ENCODE data around the gene CCM2.

DNA sequence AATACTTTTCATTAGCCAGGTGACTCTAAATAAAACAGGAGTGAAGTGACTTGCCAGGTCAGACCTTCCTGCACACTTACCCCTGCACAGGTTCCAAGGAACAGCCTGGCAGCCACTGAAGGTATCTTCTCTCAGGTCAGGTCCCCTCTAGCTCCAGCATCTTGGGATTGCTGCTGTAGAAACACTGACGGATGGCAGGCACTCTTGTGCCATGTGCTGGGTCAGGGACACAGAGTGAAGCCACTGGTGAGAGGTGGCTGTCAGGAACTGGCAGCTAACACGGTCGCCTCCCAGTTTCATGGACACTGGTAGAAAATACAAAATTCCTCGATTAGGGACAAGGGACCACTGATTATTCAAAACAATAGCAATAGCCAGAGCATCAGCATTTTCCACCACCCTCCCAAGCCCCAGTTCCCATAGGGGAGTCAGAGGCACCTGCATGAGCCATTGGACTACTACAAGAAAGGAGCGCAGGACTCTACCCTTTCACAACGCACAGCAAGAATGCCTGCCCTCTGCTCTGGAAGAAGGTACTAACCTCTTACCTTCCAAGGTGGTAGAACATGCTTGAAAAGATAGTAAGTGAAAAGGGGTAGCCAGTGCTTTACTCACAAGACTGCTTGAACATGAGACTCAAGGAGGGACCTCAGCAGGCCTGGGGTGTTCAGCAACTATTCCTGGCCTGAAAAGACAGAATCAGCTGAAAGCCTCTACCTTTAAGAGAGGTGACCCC lies 16.1 kb upstream of the CCM2 start:
- TF ChIP-seq, protein P1, sequence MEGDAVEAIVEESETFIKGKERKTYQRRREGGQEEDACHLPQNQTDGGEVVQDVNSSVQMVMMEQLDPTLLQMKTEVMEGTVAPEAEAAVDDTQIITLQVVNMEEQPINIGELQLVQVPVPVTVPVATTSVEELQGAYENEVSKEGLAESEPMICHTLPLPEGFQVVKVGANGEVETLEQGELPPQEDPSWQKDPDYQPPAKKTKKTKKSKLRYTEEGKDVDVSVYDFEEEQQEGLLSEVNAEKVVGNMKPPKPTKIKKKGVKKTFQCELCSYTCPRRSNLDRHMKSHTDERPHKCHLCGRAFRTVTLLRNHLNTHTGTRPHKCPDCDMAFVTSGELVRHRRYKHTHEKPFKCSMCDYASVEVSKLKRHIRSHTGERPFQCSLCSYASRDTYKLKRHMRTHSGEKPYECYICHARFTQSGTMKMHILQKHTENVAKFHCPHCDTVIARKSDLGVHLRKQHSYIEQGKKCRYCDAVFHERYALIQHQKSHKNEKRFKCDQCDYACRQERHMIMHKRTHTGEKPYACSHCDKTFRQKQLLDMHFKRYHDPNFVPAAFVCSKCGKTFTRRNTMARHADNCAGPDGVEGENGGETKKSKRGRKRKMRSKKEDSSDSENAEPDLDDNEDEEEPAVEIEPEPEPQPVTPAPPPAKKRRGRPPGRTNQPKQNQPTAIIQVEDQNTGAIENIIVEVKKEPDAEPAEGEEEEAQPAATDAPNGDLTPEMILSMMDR (conservative IDR thresholded peaks at IDR 0.05; ENCODE audit: low read length) = no peak
- TF ChIP-seq EZH2phosphoT487 (IDR thresholded peaks at IDR 0.05; ENCODE audit: borderline replicate concordance, low read depth, low read length) = no peak
